Choroid plexus epithelial cell (primary cell): ENCODE measurements around the gene FNDC11.
"Not testable (repeated sequence)": the region's sequence is repeated elsewhere in the genome, so short reads cannot be mapped to it uniquely, and the experiment has no call there.

Experiments
- DNase-seq: peaks from one replicate; pipeline ENCODE4 v3.0.0-alpha.2; 2010; ENCODE audit warnings: low read depth
- H3K4me3 ChIP-seq: 2 replicates; pipeline ENCODE4 v1.5.1; 2011; ENCODE audit warnings: low read depth, mild to moderate bottlenecking, control low read depth, low read length, moderate library complexity
- TF ChIP-seq, protein P1 (sequence below): conservative IDR thresholded peaks from 2 replicates; pipeline ENCODE4 v1.5.1; 2011; ENCODE audit warnings: low read depth, mild to moderate bottlenecking, control low read depth, inconsistent platforms, low read length, moderate library complexity

Gene FNDC11

DNA sequence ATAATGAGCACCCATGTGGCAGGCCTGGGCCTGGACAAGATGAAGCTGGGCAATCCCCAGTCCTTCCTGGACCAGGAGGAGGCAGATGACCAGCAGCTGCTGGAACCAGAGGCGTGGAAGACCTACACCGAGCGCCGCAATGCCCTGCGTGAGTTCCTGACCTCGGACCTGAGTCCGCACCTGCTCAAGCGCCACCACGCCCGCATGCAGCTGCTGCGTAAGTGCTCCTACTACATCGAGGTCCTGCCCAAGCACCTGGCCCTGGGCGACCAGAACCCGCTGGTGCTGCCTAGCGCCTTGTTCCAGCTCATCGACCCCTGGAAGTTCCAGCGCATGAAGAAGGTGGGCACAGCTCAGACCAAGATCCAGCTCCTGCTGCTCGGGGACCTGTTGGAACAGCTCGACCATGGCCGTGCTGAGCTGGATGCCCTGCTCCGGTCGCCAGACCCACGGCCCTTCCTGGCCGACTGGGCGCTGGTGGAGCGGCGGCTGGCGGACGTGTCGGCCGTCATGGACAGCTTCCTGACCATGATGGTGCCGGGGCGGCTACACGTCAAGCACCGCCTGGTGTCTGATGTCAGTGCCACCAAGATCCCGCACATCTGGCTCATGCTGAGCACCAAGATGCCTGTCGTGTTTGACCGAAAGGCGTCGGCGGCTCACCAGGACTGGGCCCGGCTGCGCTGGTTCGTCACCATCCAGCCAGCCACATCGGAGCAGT, 1.9 kb downstream of the FNDC11 start:
- no peak for DNase-seq
- H3K4me3 ChIP-seq: no peak overlapping the region

DNA sequence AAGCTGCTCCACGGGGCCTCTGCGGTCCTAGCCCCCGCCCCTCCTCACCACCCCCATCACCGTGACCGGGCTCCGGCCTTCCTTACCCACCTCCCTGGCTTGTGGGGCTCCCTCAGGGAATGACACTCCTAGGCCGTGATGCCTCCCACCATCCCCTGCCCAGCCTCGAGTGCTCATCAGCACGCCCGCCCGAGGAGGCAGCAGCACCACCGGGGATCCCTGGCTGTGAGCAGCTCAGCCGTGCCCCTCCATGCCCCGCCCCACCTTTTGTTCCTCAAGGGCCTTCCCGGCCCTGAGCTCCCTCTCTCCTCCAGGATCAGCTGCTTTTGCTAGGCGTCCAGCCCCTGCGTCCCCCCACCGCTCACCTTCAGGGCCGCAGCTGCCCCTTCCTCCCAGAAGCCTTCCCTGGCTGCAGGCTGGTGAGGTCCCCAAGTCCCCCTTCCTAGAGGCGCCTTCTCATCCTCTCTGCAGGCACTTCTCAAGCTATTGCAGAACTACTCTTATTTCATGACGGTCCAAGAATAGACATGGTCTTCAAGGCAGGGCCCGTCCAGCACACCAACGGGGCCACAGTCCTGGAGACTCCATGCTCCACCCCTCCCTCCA, 3.0 kb downstream of the FNDC11 start:
- DNase-seq: no peak
- no peak overlapping the region for H3K4me3 ChIP-seq
- TF ChIP-seq, protein P1, sequence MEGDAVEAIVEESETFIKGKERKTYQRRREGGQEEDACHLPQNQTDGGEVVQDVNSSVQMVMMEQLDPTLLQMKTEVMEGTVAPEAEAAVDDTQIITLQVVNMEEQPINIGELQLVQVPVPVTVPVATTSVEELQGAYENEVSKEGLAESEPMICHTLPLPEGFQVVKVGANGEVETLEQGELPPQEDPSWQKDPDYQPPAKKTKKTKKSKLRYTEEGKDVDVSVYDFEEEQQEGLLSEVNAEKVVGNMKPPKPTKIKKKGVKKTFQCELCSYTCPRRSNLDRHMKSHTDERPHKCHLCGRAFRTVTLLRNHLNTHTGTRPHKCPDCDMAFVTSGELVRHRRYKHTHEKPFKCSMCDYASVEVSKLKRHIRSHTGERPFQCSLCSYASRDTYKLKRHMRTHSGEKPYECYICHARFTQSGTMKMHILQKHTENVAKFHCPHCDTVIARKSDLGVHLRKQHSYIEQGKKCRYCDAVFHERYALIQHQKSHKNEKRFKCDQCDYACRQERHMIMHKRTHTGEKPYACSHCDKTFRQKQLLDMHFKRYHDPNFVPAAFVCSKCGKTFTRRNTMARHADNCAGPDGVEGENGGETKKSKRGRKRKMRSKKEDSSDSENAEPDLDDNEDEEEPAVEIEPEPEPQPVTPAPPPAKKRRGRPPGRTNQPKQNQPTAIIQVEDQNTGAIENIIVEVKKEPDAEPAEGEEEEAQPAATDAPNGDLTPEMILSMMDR: no peak

More for the DNA sequence above, 1.9 kb downstream of the FNDC11 start:
- TF ChIP-seq, protein P1: no peak

DNA sequence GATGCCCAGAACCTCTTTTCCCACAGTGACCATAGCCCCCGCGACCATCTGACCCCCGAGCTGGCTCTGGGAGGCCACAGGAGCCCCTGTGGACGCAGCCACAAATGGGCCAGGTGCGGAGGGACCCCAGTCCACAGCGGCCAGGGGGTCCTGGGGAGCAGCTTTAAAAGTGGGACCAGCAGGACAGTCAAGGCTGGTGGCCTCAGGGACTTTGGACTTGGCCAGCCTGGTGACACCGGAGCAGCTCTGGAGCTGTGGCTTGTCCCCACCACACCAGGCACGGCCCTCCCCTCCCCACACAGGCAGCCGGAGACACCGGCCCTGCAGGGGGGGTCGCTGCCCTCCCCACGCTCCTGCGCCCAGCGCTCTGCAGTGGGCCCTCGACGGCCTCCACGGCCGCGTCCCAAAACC, 3.5 kb downstream of the FNDC11 start:
- TF ChIP-seq, protein P1: no peak
- no peak overlapping the region for H3K4me3 ChIP-seq
- no peak for DNase-seq

DNA sequence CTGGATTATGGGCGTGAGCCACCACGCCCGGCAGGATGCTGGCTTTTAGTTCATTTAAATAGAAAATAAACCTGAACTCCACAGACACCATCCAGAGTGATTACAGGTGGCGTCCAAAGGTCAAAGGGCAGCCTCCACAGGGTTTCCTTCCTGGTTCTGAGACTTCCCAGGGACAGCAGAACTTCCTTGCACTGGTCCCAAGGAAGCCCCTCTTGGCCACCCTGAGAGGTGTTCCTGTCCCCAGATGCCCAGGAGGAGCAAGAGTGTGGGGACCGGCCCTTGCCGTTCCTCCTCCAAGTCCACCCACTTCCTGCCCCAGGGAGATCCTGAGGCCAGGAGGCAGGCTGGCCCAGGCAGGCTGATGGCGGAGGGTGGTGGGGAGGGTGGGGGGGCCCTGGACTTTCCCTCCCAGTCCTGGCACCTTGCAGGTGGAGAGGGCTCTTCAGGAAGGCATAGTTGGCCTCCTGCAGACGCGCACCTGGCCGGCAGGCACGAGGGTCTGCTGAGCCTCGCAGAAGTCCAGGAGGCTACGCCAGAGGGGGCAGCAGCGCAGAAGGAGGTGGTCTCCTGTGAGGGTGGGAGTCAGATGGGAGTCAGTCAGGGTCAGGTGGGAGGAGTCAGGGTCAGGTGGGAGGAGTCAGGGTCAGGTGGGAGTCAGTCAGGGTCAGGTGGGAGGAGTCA, 5.0 kb downstream of the FNDC11 start:
- H3K4me3 ChIP-seq: no peak overlapping the region
- TF ChIP-seq, protein P1: no peak
- DNase-seq: no peak

DNA sequence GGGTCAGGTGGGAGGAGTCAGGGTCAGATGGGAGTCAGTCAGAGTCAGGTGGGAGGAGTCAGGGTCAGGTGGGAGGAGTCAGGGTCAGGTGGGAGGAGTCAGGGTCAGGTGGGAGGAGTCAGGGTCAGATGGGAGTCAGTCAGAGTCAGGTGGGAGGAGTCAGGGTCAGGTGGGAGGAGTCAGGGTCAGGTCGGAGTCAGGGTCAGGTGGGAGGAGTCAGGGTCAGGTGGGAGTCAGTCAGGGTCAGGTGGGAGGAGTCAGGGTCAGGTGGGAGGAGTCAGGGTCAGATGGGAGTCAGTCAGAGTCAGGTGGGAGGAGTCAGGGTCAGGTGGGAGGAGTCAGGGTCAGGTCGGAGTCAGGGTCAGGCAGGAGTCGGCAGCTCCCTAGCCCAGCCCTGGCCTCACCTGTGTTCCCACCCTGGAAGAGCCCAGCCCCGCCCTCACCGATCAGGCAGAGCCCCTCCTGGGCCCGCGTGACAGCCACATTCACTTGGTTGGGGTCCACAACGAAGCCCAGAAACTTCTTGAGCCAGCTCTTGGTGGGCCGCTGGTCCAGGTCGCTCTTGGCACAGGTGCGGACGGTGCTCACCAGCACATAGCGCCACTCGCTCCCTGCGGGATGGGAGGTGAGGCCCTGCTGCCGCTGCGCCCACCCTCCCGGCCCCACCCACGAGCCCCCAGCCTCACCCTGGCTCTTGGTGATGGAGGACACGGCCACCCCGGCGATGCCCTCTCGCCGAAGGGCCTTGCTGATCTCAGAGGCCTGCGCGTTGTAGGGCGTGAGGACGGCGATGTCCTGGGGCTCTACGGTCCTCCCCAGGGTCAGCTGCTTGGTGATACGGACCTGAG, 5.8 kb downstream of the FNDC11 start:
- not testable (repeated sequence) for H3K4me3 ChIP-seq

DNA sequence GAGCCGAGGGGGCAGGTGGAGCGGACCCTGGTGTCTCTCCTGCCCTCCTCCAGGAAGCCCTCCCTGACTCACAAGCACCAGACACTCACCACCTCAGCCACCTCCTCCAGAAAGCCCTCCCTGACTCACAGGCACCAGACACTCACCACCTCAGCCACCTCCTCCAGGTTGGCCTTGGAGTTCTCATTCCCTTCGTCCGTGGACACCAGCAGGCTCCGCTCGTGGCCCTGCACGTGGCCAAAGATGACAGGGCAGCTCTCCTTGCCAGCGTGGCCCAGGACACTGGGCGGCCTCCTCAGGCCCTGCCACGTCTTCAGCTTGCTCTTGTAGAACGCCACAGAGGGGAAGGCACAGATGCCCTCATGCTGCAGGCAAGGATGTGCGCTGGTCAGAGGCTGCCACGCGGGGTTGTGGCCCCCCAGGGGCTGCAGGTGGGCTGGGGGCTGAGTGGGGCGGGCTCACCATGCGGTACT, 6.4 kb downstream of the FNDC11 start:
- no peak overlapping the region for H3K4me3 ChIP-seq
- TF ChIP-seq, protein P1: no peak

More for the DNA sequence above, 5.8 kb downstream of the FNDC11 start:
- DNase-seq: not testable (repeated sequence)

More for the DNA sequence above, 6.4 kb downstream of the FNDC11 start:
- DNase-seq: no peak
